Measurements from ENCODE around the gene NAIF1. TPM values are rescaled to one million over a fixed set of nuclear protein-coding genes. Genes with fewer than 3 reads are reported as not detected.

NAIF1 gene
- total RNA-seq, 1 donor from 2014 or later: 8.8 TPM

DNA sequence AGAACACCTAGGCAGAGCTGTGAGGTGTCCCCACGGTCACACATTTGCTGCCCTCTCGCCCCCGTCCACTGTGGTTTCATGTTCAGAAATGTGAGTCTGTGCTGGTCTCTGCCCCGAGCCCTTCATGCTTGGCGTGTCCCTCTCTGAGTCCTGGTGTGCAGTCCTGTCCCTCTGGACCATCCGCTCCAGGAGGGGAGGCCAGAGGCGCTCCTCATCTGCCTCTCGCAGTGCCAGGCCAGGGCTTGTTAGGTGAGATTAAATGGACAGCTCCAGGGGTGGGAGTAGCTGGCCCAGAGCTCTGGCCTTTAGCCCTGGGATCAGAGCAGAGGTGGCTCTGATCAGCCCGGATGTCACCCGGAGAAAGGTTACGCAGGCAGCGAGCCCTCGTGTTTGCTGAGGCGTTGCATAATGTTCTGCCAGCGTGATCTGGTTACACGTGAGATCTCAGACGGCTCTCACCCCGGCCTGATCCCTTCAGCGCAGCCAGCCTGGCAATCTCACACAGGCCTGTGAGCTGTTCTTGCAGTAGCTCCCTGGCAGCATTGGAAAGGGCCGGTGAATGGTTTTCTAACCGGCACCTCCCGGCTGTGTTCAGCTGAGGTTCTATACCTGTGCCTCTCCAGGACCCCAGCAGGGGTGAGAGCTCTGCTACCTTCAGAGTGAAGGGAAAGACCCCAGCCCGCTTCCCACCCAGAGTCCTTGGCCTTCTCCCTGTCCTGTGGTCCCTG lies 35.9 kb upstream of the NAIF1 start:
- peaks cover 40% of the 10 kb centered on the region for H3K4me1 Mint-ChIP-seq (ENCODE audit: low read depth)

DNA sequence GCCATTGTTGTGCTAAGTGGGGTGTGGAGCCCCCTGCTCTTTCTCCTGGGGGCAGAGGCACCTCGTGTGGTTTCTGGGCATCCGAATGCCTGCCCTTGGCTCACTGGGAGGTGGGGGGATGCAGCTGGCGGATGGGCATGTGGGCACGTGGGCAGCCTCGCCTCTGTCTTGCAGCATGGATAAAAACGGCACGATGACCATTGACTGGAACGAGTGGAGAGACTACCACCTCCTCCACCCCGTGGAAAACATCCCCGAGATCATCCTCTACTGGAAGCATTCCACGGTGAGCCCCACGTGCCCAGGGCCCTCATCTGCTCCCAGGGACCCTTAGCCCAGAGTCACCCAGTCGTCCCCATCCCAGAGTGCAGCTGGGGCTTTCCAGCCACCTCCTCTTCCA lies 35.1 kb upstream of the NAIF1 start:
- no peak overlapping the region for H3K27ac Mint-ChIP-seq (ENCODE audit: unreplicated experiment)
- no peak overlapping the region for H3K4me3 Mint-ChIP-seq (ENCODE audit: unreplicated experiment)
- H3K4me1 Mint-ChIP-seq (ENCODE audit: low read depth): peaks cover 47% of the 10 kb centered on the region
- TF ChIP-seq, protein P1, sequence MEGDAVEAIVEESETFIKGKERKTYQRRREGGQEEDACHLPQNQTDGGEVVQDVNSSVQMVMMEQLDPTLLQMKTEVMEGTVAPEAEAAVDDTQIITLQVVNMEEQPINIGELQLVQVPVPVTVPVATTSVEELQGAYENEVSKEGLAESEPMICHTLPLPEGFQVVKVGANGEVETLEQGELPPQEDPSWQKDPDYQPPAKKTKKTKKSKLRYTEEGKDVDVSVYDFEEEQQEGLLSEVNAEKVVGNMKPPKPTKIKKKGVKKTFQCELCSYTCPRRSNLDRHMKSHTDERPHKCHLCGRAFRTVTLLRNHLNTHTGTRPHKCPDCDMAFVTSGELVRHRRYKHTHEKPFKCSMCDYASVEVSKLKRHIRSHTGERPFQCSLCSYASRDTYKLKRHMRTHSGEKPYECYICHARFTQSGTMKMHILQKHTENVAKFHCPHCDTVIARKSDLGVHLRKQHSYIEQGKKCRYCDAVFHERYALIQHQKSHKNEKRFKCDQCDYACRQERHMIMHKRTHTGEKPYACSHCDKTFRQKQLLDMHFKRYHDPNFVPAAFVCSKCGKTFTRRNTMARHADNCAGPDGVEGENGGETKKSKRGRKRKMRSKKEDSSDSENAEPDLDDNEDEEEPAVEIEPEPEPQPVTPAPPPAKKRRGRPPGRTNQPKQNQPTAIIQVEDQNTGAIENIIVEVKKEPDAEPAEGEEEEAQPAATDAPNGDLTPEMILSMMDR (IDR thresholded peaks at IDR 0.05): no peak
- no peaks in the 10 kb centered on the region for H3K27me3 Mint-ChIP-seq (ENCODE audit: low read depth)
- H3K9me3 Mint-ChIP-seq (ENCODE audit: low read depth): no peaks in the 10 kb centered on the region
- H3K36me3 Mint-ChIP-seq (ENCODE audit: low read depth): peaks cover 34% of the 10 kb centered on the region
- no peak for DNase-seq (ENCODE audit: low spot score)

More for the DNA sequence above, 35.9 kb upstream of the NAIF1 start:
- no peak for DNase-seq (ENCODE audit: low spot score)
- Mint-ChIP-seq H3K36me3 (ENCODE audit: low read depth) (peaks cover 39% of the 10 kb centered on the region), H3K9me3 (ENCODE audit: low read depth) (no peaks in the 10 kb centered on the region), H3K27ac (ENCODE audit: unreplicated experiment) (peak overlapping the region; percentile 51), H3K4me3 (ENCODE audit: unreplicated experiment) (peak overlapping the region; percentile 19), H3K27me3 (ENCODE audit: low read depth) (no peaks in the 10 kb centered on the region)
- TF ChIP-seq, protein P1 (IDR thresholded peaks at IDR 0.05): no peak

- Mint-ChIP-seq H3K4me3 (ENCODE audit: unreplicated experiment) (no peak overlapping the region), H3K9me3 (ENCODE audit: low read depth) (no peaks in the 10 kb centered on the region), H3K27ac (ENCODE audit: unreplicated experiment) (no peak overlapping the region), H3K36me3 (ENCODE audit: low read depth) (peaks cover 29% of the 10 kb centered on the region), H3K27me3 (ENCODE audit: low read depth) (no peaks in the 10 kb centered on the region), H3K4me1 (ENCODE audit: low read depth) (peaks cover 47% of the 10 kb centered on the region)
- DNase-seq (ENCODE audit: low spot score): no peak
- TF ChIP-seq, protein P1 (IDR thresholded peaks at IDR 0.05): no peak
Observed at GRCh38 chr9:128101690-128102089, 34.6 kb upstream of the NAIF1 start.

GRCh38 chr9:128101231-128101661 lies 34.1 kb upstream of the NAIF1 start:
- H3K27me3 Mint-ChIP-seq (ENCODE audit: low read depth): no peaks in the 10 kb centered on the region
- H3K27ac Mint-ChIP-seq (ENCODE audit: unreplicated experiment): peak overlapping the region; percentile 65
- peaks cover 47% of the 10 kb centered on the region for H3K4me1 Mint-ChIP-seq (ENCODE audit: low read depth)
- peak overlapping the region; percentile 97 for H3K4me3 Mint-ChIP-seq (ENCODE audit: unreplicated experiment)
- H3K9me3 Mint-ChIP-seq (ENCODE audit: low read depth): no peaks in the 10 kb centered on the region
- peaks cover 25% of the 10 kb centered on the region for H3K36me3 Mint-ChIP-seq (ENCODE audit: low read depth)
- TF ChIP-seq, protein P1 (IDR thresholded peaks at IDR 0.05): no peak
- no peak for DNase-seq (ENCODE audit: low spot score)

- H3K27ac Mint-ChIP-seq (ENCODE audit: unreplicated experiment): peak overlapping the region; percentile 100
- H3K4me1 Mint-ChIP-seq (ENCODE audit: low read depth): peaks cover 47% of the 10 kb centered on the region
- H3K9me3 Mint-ChIP-seq (ENCODE audit: low read depth): no peaks in the 10 kb centered on the region
- TF ChIP-seq, protein P1 (IDR thresholded peaks at IDR 0.05): no peak
- H3K27me3 Mint-ChIP-seq (ENCODE audit: low read depth): no peaks in the 10 kb centered on the region
- DNase-seq (ENCODE audit: low spot score): no peak
- peaks cover 25% of the 10 kb centered on the region for H3K36me3 Mint-ChIP-seq (ENCODE audit: low read depth)
- peak overlapping the region; percentile 97 for H3K4me3 Mint-ChIP-seq (ENCODE audit: unreplicated experiment)
Observed at GRCh38 chr9:128100581-128100980, 33.5 kb upstream of the NAIF1 start.

Data from chondrocyte (in vitro differentiated cells).